HG02759 (cell line): ENCODE measurements around the gene LMO2.

Experiments
- ATAC-seq: cut with Tn5 transposase; IDR thresholded peaks from one replicate; pipeline ENCODE4 v1.9.1; 2021; ENCODE audit warnings: mild to moderate bottlenecking, moderate library complexity; ENCODE audit not compliant: unreplicated experiment

Gene LMO2

GRCh38 chr11:33915526-33915925 is 23.6 kb upstream of the LMO2 start:
- no peak for ATAC-seq

- no peak for ATAC-seq
Measured at GRCh38 chr11:33913991-33914390, 22.1 kb upstream of the LMO2 start.

GRCh38 chr11:33912405-33913361 is 20.8 kb upstream of the LMO2 start:
- ATAC-seq = peak; percentile 91

- ATAC-seq = no peak
Measured at GRCh38 chr11:33910958-33911339, 19.1 kb upstream of the LMO2 start.

- no peak for ATAC-seq
Measured at GRCh38 chr11:33910296-33910957, 18.6 kb upstream of the LMO2 start.

- no peak for ATAC-seq
Measured at GRCh38 chr11:33909552-33909951, 17.7 kb upstream of the LMO2 start.

- ATAC-seq = no peak
Measured at GRCh38 chr11:33909150-33909549, 17.3 kb upstream of the LMO2 start.

GRCh38 chr11:33907421-33907820 is 15.5 kb upstream of the LMO2 start:
- ATAC-seq = no peak

GRCh38 chr11:33906484-33907186 is 14.8 kb upstream of the LMO2 start:
- ATAC-seq = no peak

- no peak for ATAC-seq
Measured at GRCh38 chr11:33904102-33904501, 12.2 kb upstream of the LMO2 start.

GRCh38 chr11:33900159-33900840 is 8.4 kb upstream of the LMO2 start:
- no peak for ATAC-seq

GRCh38 chr11:33899400-33900037 is 7.6 kb upstream of the LMO2 start:
- no peak for ATAC-seq

GRCh38 chr11:33898957-33899356 is 7.1 kb upstream of the LMO2 start:
- ATAC-seq = no peak

- no peak for ATAC-seq
Measured at GRCh38 chr11:33897761-33898375, 6.0 kb upstream of the LMO2 start.

- ATAC-seq = no peak
Measured at GRCh38 chr11:33896911-33897310, 5.0 kb upstream of the LMO2 start.

- ATAC-seq = no peak
Measured at GRCh38 chr11:33895752-33896137, 3.9 kb upstream of the LMO2 start.

- no peak for ATAC-seq
Measured at GRCh38 chr11:33894398-33894746, 2.5 kb upstream of the LMO2 start.

GRCh38 chr11:33893711-33894397 is 2.0 kb upstream of the LMO2 start:
- ATAC-seq = peak; percentile 80

GRCh38 chr11:33892906-33893594 is 1.2 kb upstream of the LMO2 start:
- ATAC-seq = no peak
